ENCODE data around the gene NACAD. TPM values are rescaled to one million over a fixed set of nuclear protein-coding genes. Genes with fewer than 3 reads are reported as not detected.

The NACAD gene
- total RNA-seq, 2 donors from 2014 or later = 0.78 to 1.6 TPM

DNA sequence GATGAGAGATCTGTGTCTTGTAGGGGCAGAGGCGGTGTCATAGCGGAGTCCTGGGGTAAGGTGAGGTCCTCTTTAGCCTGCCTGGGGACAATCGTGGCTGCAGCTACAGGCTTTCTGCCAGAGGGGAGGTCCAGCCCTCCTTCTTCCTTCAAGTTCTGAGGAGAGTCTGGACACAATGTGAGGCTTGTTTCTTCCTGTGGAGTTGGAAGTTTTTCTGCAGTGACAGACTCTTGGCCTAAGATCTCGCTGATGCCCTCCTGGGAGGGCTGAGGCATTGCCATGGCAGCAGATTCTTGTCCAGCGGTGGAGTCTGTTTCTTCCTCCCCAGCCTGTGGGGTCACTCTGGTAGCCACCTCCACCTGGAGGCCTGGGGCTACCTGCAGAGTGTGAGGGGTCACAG is 4.4 kb downstream of the NACAD start:
- no peaks in the 10 kb centered on the region for H3K27me3 ChIP-seq
- intact Hi-C loops (cut with DNase I) = no loop called here
- WGBS, 2 donors = 77 to 83% methylated on average over 1 to 5 of the region's 5 CpGs
- TF ChIP-seq, protein P1, sequence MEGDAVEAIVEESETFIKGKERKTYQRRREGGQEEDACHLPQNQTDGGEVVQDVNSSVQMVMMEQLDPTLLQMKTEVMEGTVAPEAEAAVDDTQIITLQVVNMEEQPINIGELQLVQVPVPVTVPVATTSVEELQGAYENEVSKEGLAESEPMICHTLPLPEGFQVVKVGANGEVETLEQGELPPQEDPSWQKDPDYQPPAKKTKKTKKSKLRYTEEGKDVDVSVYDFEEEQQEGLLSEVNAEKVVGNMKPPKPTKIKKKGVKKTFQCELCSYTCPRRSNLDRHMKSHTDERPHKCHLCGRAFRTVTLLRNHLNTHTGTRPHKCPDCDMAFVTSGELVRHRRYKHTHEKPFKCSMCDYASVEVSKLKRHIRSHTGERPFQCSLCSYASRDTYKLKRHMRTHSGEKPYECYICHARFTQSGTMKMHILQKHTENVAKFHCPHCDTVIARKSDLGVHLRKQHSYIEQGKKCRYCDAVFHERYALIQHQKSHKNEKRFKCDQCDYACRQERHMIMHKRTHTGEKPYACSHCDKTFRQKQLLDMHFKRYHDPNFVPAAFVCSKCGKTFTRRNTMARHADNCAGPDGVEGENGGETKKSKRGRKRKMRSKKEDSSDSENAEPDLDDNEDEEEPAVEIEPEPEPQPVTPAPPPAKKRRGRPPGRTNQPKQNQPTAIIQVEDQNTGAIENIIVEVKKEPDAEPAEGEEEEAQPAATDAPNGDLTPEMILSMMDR (IDR thresholded peaks at IDR 0.05) = no peak
- no peak for TF ChIP-seq POLR2A (IDR thresholded peaks at IDR 0.05)
- H3K36me3 ChIP-seq (replicated peaks in 1 of 2; ENCODE audit: insufficient read depth in 1 of 2, low read depth in 2 of 2) = no peaks in the 10 kb centered on the region
- no peak overlapping the region for H3K27ac ChIP-seq
- H3K9me3 ChIP-seq = no peaks in the 10 kb centered on the region
- no peak for ATAC-seq
- no peak overlapping the region for H3K4me3 ChIP-seq
- no peak for DNase-seq
- peaks cover 7% of the 10 kb centered on the region for H3K4me1 ChIP-seq

DNA sequence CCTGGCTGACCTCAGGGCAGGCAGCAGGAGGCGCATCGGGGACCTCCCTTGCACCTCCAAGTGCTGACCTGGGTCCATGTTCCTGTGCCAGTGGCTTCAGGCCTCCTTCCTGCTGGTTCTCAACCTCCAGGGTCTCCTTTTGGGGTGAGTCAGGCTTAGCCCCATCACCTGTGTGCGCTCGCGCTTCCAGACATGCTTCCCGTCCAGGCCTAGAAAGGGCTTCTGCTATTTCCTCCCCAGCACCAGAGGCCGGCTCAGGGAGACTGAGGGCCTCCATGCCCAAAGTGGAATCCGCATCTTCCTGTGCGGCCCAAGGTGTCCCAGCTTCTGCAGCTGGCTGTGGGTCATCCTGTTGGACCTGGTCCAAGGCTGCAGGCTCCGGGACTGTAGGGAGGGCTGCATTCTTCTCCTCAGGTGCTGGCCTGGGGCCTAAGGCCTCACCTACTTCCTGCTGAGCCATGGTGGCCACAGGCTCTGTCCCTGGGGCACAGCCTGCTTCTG is 5.9 kb downstream of the NACAD start:
- TF ChIP-seq, protein P1 (IDR thresholded peaks at IDR 0.05) = no peak
- no peak for TF ChIP-seq POLR2A (IDR thresholded peaks at IDR 0.05)
- no peaks in the 10 kb centered on the region for H3K4me1 ChIP-seq
- H3K36me3 ChIP-seq (replicated peaks in 1 of 2; ENCODE audit: insufficient read depth in 1 of 2, low read depth in 2 of 2) = no peaks in the 10 kb centered on the region
- H3K27me3 ChIP-seq = no peaks in the 10 kb centered on the region
- H3K9me3 ChIP-seq = no peaks in the 10 kb centered on the region
- H3K27ac ChIP-seq = no peak overlapping the region
- ATAC-seq = no peak
- intact Hi-C loops (cut with DNase I) = no loop called here
- WGBS, 2 donors = 76 to 93% methylated on average over 3 to 10 of the region's 10 CpGs
- H3K4me3 ChIP-seq = no peak overlapping the region
- no peak for DNase-seq

DNA sequence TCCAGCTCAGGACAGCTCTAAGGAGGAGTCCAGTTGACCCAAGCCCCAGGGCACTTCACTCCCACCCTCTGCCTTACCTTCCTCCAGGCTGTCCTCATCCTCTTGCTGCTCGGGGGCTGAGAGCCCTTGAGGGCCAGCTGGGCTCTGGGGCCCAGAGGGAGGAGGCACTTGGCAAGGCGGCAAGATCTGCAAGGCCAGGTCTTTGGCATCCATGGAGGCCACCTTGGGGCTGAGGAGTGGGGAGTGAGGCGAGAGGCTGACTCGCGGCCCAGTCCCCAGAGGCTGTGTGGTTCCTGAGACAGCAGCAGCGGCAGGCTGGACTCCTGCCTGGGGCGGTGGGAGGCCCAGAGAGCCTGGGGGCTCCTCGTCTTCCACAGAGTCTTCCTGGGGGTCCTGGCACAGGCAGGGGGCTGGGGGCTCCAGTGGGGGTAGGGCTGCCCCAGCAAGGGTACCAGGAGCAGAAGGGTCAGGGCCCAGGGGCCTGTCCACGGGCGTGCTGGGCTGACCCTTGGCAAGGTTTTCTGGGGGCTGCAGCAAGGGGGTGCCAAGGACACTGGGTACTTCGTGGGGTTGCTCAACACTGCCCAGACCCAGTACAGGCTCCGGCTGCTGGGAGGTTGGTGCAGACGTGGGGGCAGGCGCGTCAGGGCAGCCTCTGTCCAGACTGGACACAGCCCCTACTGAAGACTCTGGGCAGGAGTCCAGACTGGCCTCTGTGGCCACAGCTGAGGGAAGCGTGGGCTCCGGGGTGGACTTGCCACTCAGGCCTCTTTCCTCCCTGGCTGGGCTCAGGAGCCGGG is 6.5 kb downstream of the NACAD start:
- intact Hi-C loops (cut with DNase I) = no loop called here
- Histone ChIP-seq H3K27ac (no peak overlapping the region), H3K4me1 (no peaks in the 10 kb centered on the region), H3K36me3 (replicated peaks in 1 of 2; ENCODE audit: insufficient read depth in 1 of 2, low read depth in 2 of 2) (no peaks in the 10 kb centered on the region), H3K9me3 (no peaks in the 10 kb centered on the region), H3K27me3 (no peaks in the 10 kb centered on the region), H3K4me3 (no peak overlapping the region)
- TF ChIP-seq POLR2A (IDR thresholded peaks at IDR 0.05) = no peak
- TF ChIP-seq, protein P1 (IDR thresholded peaks at IDR 0.05) = no peak
- ATAC-seq = no peak
- no peak for DNase-seq
- 76 to 89% methylated on average over 9 to 17 of the region's 18 CpGs for WGBS, 2 donors

DNA sequence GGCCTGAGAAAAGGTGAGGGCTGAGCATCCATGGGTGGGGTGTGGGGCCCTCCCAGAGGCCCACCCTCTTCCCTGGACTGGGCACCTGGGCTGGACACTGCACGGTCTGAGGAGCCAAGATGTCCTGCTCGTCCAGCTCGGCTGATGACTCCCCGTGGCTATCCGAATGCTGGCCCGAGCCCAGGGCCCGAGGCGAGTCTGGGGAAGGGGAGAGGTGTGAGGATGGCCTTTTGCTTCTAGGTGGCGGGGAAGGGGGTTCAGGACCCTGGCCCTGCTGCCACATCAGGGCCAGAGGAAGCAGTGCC is 7.1 kb downstream of the NACAD start:
- intact Hi-C loops (cut with DNase I) = no loop called here
- ATAC-seq (no peak), DNase-seq (no peak)
- 90% methylated on average over 9 of the region's 9 CpGs; no CpG with 5 or more reads in 1 of the 2 donors for WGBS, 2 donors
- no peaks in the 10 kb centered on the region for H3K36me3 ChIP-seq (replicated peaks in 1 of 2; ENCODE audit: insufficient read depth in 1 of 2, low read depth in 2 of 2)
- no peaks in the 10 kb centered on the region for H3K9me3 ChIP-seq
- TF ChIP-seq POLR2A (IDR thresholded peaks at IDR 0.05) = no peak
- TF ChIP-seq, protein P1 (IDR thresholded peaks at IDR 0.05) = no peak
- no peaks in the 10 kb centered on the region for H3K27me3 ChIP-seq
- no peak overlapping the region for H3K4me3 ChIP-seq
- no peak overlapping the region for H3K27ac ChIP-seq
- H3K4me1 ChIP-seq = no peaks in the 10 kb centered on the region
